GM23338 (cell line): ENCODE data around the gene CNOT8. TPM values are rescaled to one million over a fixed set of nuclear protein-coding genes. Genes with fewer than 3 reads are reported as not detected.

Source experiments
- ATAC-seq: fragments of 200-7000 bp; cut with Tn5 transposase; 3 replicates; pipeline ENCODE4 v1.9.1; 2020
- DNase-seq: peaks from one replicate; pipeline ENCODE4 v3.0.0-alpha.2; 2015; ENCODE audit warnings: low spot score
- H2AFZ ChIP-seq: fragments of 200-600 bp; sonication (generic); 2 replicates; pipeline ENCODE4 v1.8.0; 2016; ENCODE audit warnings: antibody characterized with exemption, mild to moderate bottlenecking, moderate library complexity
- H3F3A ChIP-seq: fragments of 200-600 bp; sonication (generic); replicated peaks from 2 replicates; pipeline ENCODE4 v1.8.0; 2017; ENCODE audit warnings: antibody characterized with exemption, mixed run types, low read depth
- H3K27ac ChIP-seq: fragments of 200-600 bp; sonication (generic); 2 replicates; pipeline ENCODE4 v1.6.1; 2016; ENCODE audit warnings: low read depth
- H3K27me3 ChIP-seq: fragments of 200-600 bp; sonication (generic); 2 replicates; pipeline ENCODE4 v1.8.0; 2016; ENCODE audit warnings: mild to moderate bottlenecking, mixed run types, moderate library complexity; ENCODE audit not compliant: insufficient read depth
- H3K36me3 ChIP-seq: fragments of 200-600 bp; sonication (generic); 2 replicates; pipeline ENCODE4 v1.8.0; 2016; ENCODE audit warnings: mild to moderate bottlenecking; ENCODE audit not compliant: insufficient read depth
- H3K4me1 ChIP-seq: fragments of 200-600 bp; sonication (generic); 2 replicates; pipeline ENCODE4 v1.8.0; 2016; ENCODE audit warnings: mild to moderate bottlenecking, moderate library complexity; ENCODE audit not compliant: insufficient read depth
- H3K4me2 ChIP-seq: fragments of 200-600 bp; sonication (generic); 2 replicates; pipeline ENCODE4 v1.7.1; 2017; ENCODE audit warnings: mixed run types
- H3K4me3 ChIP-seq: fragments of 200-600 bp; sonication (generic); 2 replicates; pipeline ENCODE4 v1.6.1; 2016; ENCODE audit warnings: mixed run types
- H3K79me2 ChIP-seq: fragments of 200-600 bp; sonication (generic); replicated peaks from 2 replicates; pipeline ENCODE4 v1.8.0; 2017; ENCODE audit warnings: mild to moderate bottlenecking; ENCODE audit not compliant: insufficient read depth
- H3K9me2 ChIP-seq: fragments of 200-600 bp; sonication (generic); 2 replicates; pipeline ENCODE4 v1.8.0; 2017; ENCODE audit not compliant: insufficient read depth
- H4K20me1 ChIP-seq: fragments of 200-600 bp; sonication (generic); replicated peaks from 2 replicates; pipeline ENCODE4 v1.8.0; 2017; ENCODE audit warnings: mild to moderate bottlenecking; ENCODE audit not compliant: insufficient read depth
- H3K27ac Mint-ChIP-seq: 2 replicates; pipeline ENCODE4 v1.8.0; 2020; ENCODE audit warnings: inconsistent platforms, mild to moderate bottlenecking, moderate library complexity, mixed read lengths
- H3K27me3 Mint-ChIP-seq: 3 replicates; pipeline ENCODE4 v1.8.0; 2022; ENCODE audit warnings: low read depth, mild to moderate bottlenecking, moderate library complexity, mixed read lengths, inconsistent platforms; ENCODE audit not compliant: insufficient read depth, poor library complexity
- H3K36me3 Mint-ChIP-seq: 3 replicates; pipeline ENCODE4 v1.8.0; 2021; ENCODE audit warnings: low read depth, mild to moderate bottlenecking, inconsistent platforms, moderate library complexity, mixed read lengths
- H3K4me1 Mint-ChIP-seq: 3 replicates; pipeline ENCODE4 v1.8.0; 2020; ENCODE audit warnings: mild to moderate bottlenecking, inconsistent platforms, mixed read lengths
- H3K4me3 Mint-ChIP-seq: 3 replicates; pipeline ENCODE4 v1.8.0; 2021; ENCODE audit warnings: moderate library complexity, mild to moderate bottlenecking, inconsistent platforms, mixed read lengths
- H3K9me3 Mint-ChIP-seq: 3 replicates; pipeline ENCODE4 v1.8.0; 2020; ENCODE audit warnings: moderate library complexity, mild to moderate bottlenecking, inconsistent platforms, mixed read lengths
- CREB1 ChIP-seq: fragments of 250-450 bp; sonication (Bioruptor Pico); IDR thresholded peaks from 2 replicates; pipeline ENCODE4 v1.5.0; 2020; ENCODE audit warnings: low read depth, mild to moderate bottlenecking, moderate library complexity
- EZH2 ChIP-seq: fragments of 200-600 bp; sonication (generic); IDR thresholded peaks from one replicate; pipeline ENCODE4 v1.8.0; 2017; ENCODE audit warnings: antibody characterized with exemption, mild to moderate bottlenecking, low read depth; ENCODE audit not compliant: unreplicated experiment
- EZH2phosphoT487 ChIP-seq: fragments of 200-600 bp; sonication (generic); IDR thresholded peaks from one replicate; pipeline ENCODE4 v1.8.1; 2018; ENCODE audit warnings: antibody characterized with exemption; ENCODE audit not compliant: unreplicated experiment
- JUNB ChIP-seq: IDR thresholded peaks from one replicate; pipeline ENCODE4 v1.6.1; 2016; ENCODE audit warnings: antibody characterized with exemption; ENCODE audit not compliant: unreplicated experiment
- NANOG ChIP-seq: IDR thresholded peaks from 2 replicates; pipeline ENCODE4 v1.6.1; 2016; ENCODE audit warnings: antibody characterized with exemption, borderline replicate concordance
- POLR2AphosphoS5 ChIP-seq: IDR thresholded peaks from 2 replicates; pipeline ENCODE4 v1.6.1; 2016; ENCODE audit warnings: antibody characterized with exemption, low read depth
- REST ChIP-seq: IDR thresholded peaks from one replicate; pipeline ENCODE4 v1.6.1; 2018; ENCODE audit warnings: antibody characterized with exemption; ENCODE audit not compliant: unreplicated experiment
- STAT1 ChIP-seq: IDR thresholded peaks from one replicate; pipeline ENCODE4 v1.6.1; 2016; ENCODE audit warnings: antibody characterized with exemption; ENCODE audit not compliant: unreplicated experiment
- ZNF114 ChIP-seq: fragments of 250-450 bp; sonication (Bioruptor Pico); IDR thresholded peaks from 2 replicates; pipeline ENCODE4 v1.5.0; 2020; ENCODE audit warnings: mild to moderate bottlenecking, moderate library complexity
- ZNF331 ChIP-seq: fragments of 250-450 bp; sonication (Bioruptor Pico); IDR thresholded peaks from 2 replicates; pipeline ENCODE4 v1.5.0; 2020; ENCODE audit warnings: low read depth, mild to moderate bottlenecking, moderate library complexity
- ZNF462 ChIP-seq: fragments of 250-450 bp; sonication (Bioruptor Pico); IDR thresholded peaks from 2 replicates; pipeline ENCODE4 v1.5.0; 2020; ENCODE audit warnings: mild to moderate bottlenecking, moderate library complexity
- polyA plus RNA-seq: library from polyadenylated mRNA; unstranded; fragments of >200 nt; fragmentation: Nextera tagmentation; extraction: Ambion mirVana; gene quantifications from 2 replicates; pipeline ENCODE4 v1.2.1, GENCODE V29; 2016
- total RNA-seq: library from RNA; depleted of rRNA; stranded (reverse); fragments of >200 nt; shearing (Covaris generic); gene quantifications from 2 replicates; pipeline ENCODE4 v1.2.3, GENCODE V29; 2014
- TF ChIP-seq, protein P1 (sequence below): IDR thresholded peaks from 2 replicates; pipeline ENCODE4 v1.6.1; 2016; ENCODE audit warnings: antibody characterized with exemption
- TF ChIP-seq, protein P2 (sequence below), 2 experiments: fragments of 200-600 bp in 1 of 2; sonication (generic) in 1 of 2; conservative IDR thresholded peaks; 2 replicates each; pipeline versions ENCODE4 v1.5.1 to v1.6.1; 2016 to 2017; ENCODE audit warnings: antibody characterized with exemption in 2 of 2, low read depth in 2 of 2, mild to moderate bottlenecking in 2 of 2, moderate library complexity in 1 of 2

The CNOT8 gene
- total and polyA plus RNA-seq, 2 experiments from 2014 or later = 31.2 to 77.7 TPM

DNA sequence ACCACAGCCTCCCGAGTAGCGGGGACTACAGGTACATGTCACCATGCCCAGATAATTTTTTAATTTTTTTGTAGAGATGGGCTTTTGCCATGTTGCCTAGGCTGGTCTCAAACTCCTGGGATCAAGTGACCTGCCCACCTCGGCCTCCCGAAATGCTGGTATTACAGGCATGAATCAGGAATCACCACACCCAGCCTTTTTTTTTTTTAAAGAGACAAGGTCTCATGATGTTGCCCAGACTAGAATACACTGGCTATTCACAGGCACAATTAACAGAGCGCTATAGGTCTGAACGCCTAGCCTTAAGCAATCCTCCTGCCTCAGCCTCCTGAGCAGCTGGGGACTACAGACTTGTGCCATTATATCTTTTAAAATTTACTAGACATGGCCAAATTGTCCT lies 43.5 kb downstream of the CNOT8 start:
- ATAC-seq = no peak
- H2AFZ ChIP-seq = no peak overlapping the region
- H3K4me2 ChIP-seq = no peak overlapping the region
- no peaks in the 10 kb centered on the region for H3K4me1 Mint-ChIP-seq
- H3K4me3 ChIP-seq = no peak overlapping the region
- H3K36me3 ChIP-seq = peaks cover 72% of the 10 kb centered on the region
- no peak for DNase-seq
- no peaks in the 10 kb centered on the region for H3K27me3 Mint-ChIP-seq
- no peaks in the 10 kb centered on the region for H3K79me2 ChIP-seq
- TF ChIP-seq JUNB = no peak
- TF ChIP-seq, protein P1, sequence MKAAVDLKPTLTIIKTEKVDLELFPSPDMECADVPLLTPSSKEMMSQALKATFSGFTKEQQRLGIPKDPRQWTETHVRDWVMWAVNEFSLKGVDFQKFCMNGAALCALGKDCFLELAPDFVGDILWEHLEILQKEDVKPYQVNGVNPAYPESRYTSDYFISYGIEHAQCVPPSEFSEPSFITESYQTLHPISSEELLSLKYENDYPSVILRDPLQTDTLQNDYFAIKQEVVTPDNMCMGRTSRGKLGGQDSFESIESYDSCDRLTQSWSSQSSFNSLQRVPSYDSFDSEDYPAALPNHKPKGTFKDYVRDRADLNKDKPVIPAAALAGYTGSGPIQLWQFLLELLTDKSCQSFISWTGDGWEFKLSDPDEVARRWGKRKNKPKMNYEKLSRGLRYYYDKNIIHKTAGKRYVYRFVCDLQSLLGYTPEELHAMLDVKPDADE = no peak
- no peak for TF ChIP-seq REST
- TF ChIP-seq EZH2phosphoT487 = no peak
- no peak for TF ChIP-seq ZNF462 (CRISPR knock-in tag)
- no peak for TF ChIP-seq POLR2AphosphoS5
- TF ChIP-seq CREB1 (CRISPR knock-in tag) = no peak
- no peak for TF ChIP-seq EZH2
- TF ChIP-seq ZNF114 (CRISPR knock-in tag) = no peak
- TF ChIP-seq STAT1 = no peak
- TF ChIP-seq NANOG = no peak
- TF ChIP-seq, protein P2, sequence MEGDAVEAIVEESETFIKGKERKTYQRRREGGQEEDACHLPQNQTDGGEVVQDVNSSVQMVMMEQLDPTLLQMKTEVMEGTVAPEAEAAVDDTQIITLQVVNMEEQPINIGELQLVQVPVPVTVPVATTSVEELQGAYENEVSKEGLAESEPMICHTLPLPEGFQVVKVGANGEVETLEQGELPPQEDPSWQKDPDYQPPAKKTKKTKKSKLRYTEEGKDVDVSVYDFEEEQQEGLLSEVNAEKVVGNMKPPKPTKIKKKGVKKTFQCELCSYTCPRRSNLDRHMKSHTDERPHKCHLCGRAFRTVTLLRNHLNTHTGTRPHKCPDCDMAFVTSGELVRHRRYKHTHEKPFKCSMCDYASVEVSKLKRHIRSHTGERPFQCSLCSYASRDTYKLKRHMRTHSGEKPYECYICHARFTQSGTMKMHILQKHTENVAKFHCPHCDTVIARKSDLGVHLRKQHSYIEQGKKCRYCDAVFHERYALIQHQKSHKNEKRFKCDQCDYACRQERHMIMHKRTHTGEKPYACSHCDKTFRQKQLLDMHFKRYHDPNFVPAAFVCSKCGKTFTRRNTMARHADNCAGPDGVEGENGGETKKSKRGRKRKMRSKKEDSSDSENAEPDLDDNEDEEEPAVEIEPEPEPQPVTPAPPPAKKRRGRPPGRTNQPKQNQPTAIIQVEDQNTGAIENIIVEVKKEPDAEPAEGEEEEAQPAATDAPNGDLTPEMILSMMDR (conservative IDR thresholded peaks at IDR 0.05; ENCODE audit: low read depth in 2 of 2) = no peak
- no peak for TF ChIP-seq ZNF331 (CRISPR knock-in tag)
- H3K27ac Mint-ChIP-seq = no peak overlapping the region
- no peak overlapping the region for H3K27ac ChIP-seq
- H3F3A ChIP-seq = no peaks in the 10 kb centered on the region
- H3K9me3 Mint-ChIP-seq = no peaks in the 10 kb centered on the region
- no peaks in the 10 kb centered on the region; the same call in 1 of the 2 replicates for H4K20me1 ChIP-seq
- no peak overlapping the region for H3K4me3 Mint-ChIP-seq
- H3K27me3 ChIP-seq = no peaks in the 10 kb centered on the region
- no peaks in the 10 kb centered on the region for H3K4me1 ChIP-seq
- H3K36me3 Mint-ChIP-seq = peaks cover 82% of the 10 kb centered on the region
- H3K9me2 ChIP-seq = no peaks in the 10 kb centered on the region
